ENCODE measurements around the gene FBXL16. TPM values are rescaled to one million over a fixed set of nuclear protein-coding genes. Genes with fewer than 3 reads are reported as not detected.

FBXL16 gene
- total and polyA plus RNA-seq, 3 donors from 2014 or later: 15.8 to 23.4 (median 16.1) TPM

DNA sequence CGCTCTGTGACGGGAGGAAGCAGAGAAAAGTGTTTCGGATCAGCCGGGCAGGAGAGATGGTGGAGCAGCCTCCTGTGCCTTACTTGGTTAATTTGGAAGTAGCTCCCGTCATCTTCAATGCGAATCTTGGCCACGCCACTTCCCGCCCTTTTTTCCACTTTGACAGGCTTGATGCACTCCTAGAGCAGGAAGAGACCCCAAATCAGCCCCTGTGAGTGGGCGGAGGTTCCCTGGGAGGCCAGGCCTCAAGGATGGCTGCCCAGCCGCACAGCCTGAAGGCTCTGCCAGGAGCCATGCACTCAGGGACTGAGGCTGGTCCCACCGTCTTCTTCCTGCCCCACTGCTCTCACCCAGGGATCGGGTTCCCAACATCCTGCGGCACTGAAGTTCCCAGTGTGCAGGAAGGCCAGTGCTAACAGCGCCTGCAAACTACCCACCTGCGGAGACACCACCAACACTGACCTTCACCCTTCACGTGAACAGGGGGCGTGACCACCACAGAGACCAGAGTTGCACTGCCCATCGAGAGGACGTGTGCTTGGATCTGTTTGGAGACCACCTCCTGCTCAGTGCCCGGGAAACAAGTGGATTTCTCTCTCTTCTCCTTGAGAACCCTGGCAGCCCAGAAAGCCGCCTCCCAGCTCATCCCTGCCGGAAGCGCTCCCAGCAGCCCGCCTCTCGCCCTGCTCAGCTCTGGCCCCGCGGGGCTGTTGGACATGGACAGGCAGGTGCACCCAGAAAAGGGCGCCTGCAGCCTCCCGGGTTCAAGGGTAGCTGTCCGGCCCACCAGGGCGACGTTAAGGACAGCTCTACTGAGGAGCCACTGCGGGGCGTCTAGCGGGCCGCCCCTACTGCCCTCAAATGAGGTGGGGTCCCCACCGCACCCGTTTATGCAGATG is 34.2 kb upstream of the FBXL16 start:
- TF ChIP-seq, protein P1, sequence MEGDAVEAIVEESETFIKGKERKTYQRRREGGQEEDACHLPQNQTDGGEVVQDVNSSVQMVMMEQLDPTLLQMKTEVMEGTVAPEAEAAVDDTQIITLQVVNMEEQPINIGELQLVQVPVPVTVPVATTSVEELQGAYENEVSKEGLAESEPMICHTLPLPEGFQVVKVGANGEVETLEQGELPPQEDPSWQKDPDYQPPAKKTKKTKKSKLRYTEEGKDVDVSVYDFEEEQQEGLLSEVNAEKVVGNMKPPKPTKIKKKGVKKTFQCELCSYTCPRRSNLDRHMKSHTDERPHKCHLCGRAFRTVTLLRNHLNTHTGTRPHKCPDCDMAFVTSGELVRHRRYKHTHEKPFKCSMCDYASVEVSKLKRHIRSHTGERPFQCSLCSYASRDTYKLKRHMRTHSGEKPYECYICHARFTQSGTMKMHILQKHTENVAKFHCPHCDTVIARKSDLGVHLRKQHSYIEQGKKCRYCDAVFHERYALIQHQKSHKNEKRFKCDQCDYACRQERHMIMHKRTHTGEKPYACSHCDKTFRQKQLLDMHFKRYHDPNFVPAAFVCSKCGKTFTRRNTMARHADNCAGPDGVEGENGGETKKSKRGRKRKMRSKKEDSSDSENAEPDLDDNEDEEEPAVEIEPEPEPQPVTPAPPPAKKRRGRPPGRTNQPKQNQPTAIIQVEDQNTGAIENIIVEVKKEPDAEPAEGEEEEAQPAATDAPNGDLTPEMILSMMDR (IDR thresholded peaks at IDR 0.05): no peak
- no peak for TF ChIP-seq POLR2A (IDR thresholded peaks at IDR 0.05)
- Histone ChIP-seq H3K36me3 (ENCODE audit: low read depth, missing control alignments) (no peaks in the 10 kb centered on the region), H3K9me3 (no peaks in the 10 kb centered on the region), H3K27ac (no peak overlapping the region), H3K27me3 (no peaks in the 10 kb centered on the region), H3K4me3 (peak overlapping the region; percentile 74 to 91), H3K4me1 (peaks cover 14% of the 10 kb centered on the region)
- 33 to 50% methylated on average over 10 to 38 of the region's 38 CpGs for WGBS, 2 donors
- intact Hi-C loops (cut with DNase I; ENCODE audit: low total_unique reads): loop anchor here (2.0 kb wide), 1 partner anchor 57 kb away; no protein-coding TSS in a partner anchor
- DNase-seq: no peak

DNA sequence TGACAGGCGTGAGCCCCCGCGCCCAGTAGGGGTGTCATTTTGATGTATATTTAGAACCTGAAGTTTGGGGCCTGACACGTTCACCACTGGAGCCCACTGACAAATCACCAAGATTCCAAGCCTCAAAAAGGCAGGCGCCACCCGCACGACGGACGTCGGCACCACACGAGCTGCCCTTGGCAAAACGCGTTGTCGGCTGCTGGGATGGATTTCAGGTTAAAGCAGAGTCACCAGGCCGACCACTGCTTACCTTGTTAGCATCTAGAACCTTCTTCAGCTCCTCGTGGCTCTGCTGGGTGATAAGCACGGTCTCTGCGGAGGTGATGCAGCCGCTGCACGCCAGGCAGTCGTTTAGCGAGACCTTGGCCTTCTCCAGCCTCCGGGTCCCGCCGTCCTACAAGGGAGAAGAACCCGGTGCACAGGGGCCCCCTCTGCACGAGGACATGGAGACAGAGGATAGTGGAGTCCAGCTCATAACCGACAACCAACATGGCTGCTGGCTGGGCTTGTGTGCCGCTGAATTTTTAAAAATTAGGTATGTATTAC is 31.4 kb upstream of the FBXL16 start:
- WGBS, 2 donors: 96 to 97% methylated on average over 15 to 29 of the region's 29 CpGs
- H3K9me3 ChIP-seq: no peaks in the 10 kb centered on the region
- H3K27me3 ChIP-seq: no peaks in the 10 kb centered on the region
- H3K36me3 ChIP-seq (ENCODE audit: low read depth, missing control alignments): no peaks in the 10 kb centered on the region
- H3K4me1 ChIP-seq: peaks cover 14% of the 10 kb centered on the region
- no peak for DNase-seq
- H3K4me3 ChIP-seq: no peak overlapping the region
- H3K27ac ChIP-seq: no peak overlapping the region
- intact Hi-C loops (cut with DNase I; ENCODE audit: low total_unique reads): no loop called here
- no peak for TF ChIP-seq POLR2A (IDR thresholded peaks at IDR 0.05)
- TF ChIP-seq, protein P1 (IDR thresholded peaks at IDR 0.05): no peak

DNA sequence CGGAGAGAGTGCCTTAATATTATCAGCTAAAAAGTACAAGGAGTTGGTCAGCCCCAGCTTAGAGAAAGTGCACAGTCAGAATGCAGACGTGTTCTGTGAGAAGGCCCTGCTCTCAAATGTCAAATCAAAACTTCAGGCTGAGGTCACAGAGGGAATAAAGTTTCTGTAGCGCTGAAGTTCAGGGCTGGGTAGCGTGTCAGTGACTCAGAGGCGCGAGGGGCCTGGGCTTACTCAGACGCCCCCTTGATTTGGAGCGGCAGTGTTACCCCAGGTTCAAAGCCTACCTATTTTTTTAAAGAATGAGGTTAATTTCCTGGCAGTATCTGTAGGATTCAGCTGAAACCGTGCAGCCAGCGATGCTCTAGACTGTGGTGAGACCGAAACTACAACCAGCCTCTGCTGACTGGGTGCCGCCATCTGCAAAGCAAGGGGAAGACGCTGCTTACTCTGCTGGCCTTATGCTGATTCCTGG is 30.4 kb upstream of the FBXL16 start:
- H3K27ac ChIP-seq: no peak overlapping the region
- H3K36me3 ChIP-seq (ENCODE audit: low read depth, missing control alignments): no peaks in the 10 kb centered on the region
- no peaks in the 10 kb centered on the region for H3K27me3 ChIP-seq
- WGBS, 2 donors: 86 to 89% methylated on average over 13 of the region's 13 CpGs
- DNase-seq: no peak
- peaks cover 9% of the 10 kb centered on the region for H3K4me1 ChIP-seq
- no peaks in the 10 kb centered on the region for H3K9me3 ChIP-seq
- TF ChIP-seq POLR2A (IDR thresholded peaks at IDR 0.05): no peak
- TF ChIP-seq, protein P1 (IDR thresholded peaks at IDR 0.05): no peak
- H3K4me3 ChIP-seq: no peak overlapping the region
- intact Hi-C loops (cut with DNase I; ENCODE audit: low total_unique reads): no loop called here

DNA sequence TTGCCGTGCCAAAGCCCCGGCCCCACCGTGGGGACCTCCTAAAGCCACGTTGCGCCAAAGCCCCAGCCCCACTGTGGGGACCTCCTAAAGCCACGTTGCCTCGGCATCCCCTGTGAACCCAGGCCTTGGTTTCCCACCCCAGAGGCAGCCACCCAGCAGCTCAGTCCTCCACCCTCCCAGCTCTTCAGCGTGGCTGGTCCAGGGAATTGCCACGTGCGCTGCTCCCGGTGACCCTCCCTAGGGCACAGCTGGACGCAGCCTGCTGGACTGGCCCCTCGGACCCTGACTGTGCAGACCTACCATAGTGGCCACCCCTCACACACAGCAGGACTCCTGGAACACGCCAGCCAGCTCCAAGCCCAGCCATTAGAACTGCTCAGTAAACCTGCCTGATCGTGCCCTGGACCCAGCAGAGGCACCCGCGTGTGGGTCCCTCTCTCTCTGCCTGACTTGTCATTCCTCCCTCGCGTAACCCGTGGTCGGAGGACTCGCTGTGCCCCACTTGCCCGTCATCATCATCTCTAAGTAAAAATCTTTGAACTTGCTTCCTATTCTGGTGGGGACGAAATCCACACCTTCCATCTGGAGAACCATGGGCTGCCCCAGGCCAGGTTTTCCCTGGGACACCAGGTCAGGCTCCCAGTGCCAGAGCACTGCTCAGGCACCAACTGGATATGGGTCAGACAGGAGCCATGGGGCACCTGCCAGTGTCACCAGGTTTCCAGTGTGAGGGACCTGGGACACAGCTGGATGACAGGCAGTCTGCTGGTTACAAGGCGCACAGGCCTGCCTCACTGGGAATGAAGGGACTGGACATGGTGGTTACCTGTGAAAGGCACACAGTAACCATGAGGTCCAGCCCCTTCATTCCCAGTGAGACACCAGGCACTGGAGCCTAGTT is 29.6 kb upstream of the FBXL16 start:
- Histone ChIP-seq H3K27ac (no peak overlapping the region), H3K27me3 (no peaks in the 10 kb centered on the region), H3K36me3 (ENCODE audit: low read depth, missing control alignments) (no peaks in the 10 kb centered on the region), H3K9me3 (no peaks in the 10 kb centered on the region), H3K4me3 (no peak overlapping the region), H3K4me1 (peaks cover 7% of the 10 kb centered on the region)
- intact Hi-C loops (cut with DNase I; ENCODE audit: low total_unique reads): no loop called here
- 96% methylated on average over 16 to 23 of the region's 25 CpGs for WGBS, 2 donors
- no peak for TF ChIP-seq POLR2A (IDR thresholded peaks at IDR 0.05)
- TF ChIP-seq, protein P1 (IDR thresholded peaks at IDR 0.05): no peak
- no peak for DNase-seq
